H9 (cell line): Measurements from ENCODE around the gene DAND5. TPM values are rescaled to one million over a fixed set of nuclear protein-coding genes. Genes with fewer than 3 reads are reported as not detected.

Experiments
- DNase-seq: peaks from one replicate; pipeline ENCODE4 v3.0.0-alpha.2; 2017
- H2AFZ ChIP-seq: one replicate; pipeline ENCODE4 v1.6.1; 2013; ENCODE audit warnings: mild to moderate bottlenecking, low read length, control low read depth, moderate library complexity
- H2AK5ac ChIP-seq: 2 replicates; pipeline ENCODE4 v1.6.1; 2013; ENCODE audit warnings: low read length, control low read depth, mixed read lengths; ENCODE audit not compliant: insufficient read length
- H2BK120ac ChIP-seq: one replicate; pipeline ENCODE4 v1.6.1; 2013; ENCODE audit warnings: low read depth, mild to moderate bottlenecking, low read length, control low read depth, inconsistent platforms; ENCODE audit not compliant: poor library complexity, severe bottlenecking
- H2BK12ac ChIP-seq: 2 replicates; pipeline ENCODE4 v1.6.1; 2013; ENCODE audit warnings: low read length, control low read depth, mixed read lengths, low read depth; ENCODE audit not compliant: insufficient read length
- H2BK15ac ChIP-seq: 2 replicates; pipeline ENCODE4 v1.6.1; 2013; ENCODE audit warnings: low read depth, low read length, control low read depth
- H2BK20ac ChIP-seq: one replicate; pipeline ENCODE4 v1.6.1; 2013; ENCODE audit warnings: low read depth, mild to moderate bottlenecking, low read length, control low read depth, inconsistent platforms; ENCODE audit not compliant: poor library complexity, severe bottlenecking
- H2BK5ac ChIP-seq: 2 replicates; pipeline ENCODE4 v1.6.1; 2013; ENCODE audit warnings: low read length, control low read depth, mixed read lengths; ENCODE audit not compliant: insufficient read length
- H3K14ac ChIP-seq: 2 replicates; pipeline ENCODE4 v1.6.1; 2013; ENCODE audit warnings: low read length, control low read depth; ENCODE audit not compliant: insufficient read depth
- H3K18ac ChIP-seq: 2 replicates; pipeline ENCODE4 v1.6.1; 2013; ENCODE audit warnings: low read depth, mild to moderate bottlenecking, mixed read lengths, low read length, control low read depth; ENCODE audit not compliant: insufficient read length
- H3K23ac ChIP-seq: 2 replicates; pipeline ENCODE4 v1.6.1; 2013; ENCODE audit warnings: low read length, control low read depth, mixed read lengths, low read depth; ENCODE audit not compliant: insufficient read length
- H3K23me2 ChIP-seq: 2 replicates; pipeline ENCODE4 v1.6.1; 2013; ENCODE audit warnings: low read depth, mild to moderate bottlenecking, mixed read lengths, low read length, control low read depth; ENCODE audit not compliant: insufficient read length, poor library complexity, severe bottlenecking
- H3K27ac ChIP-seq: 2 replicates; pipeline ENCODE4 v1.5.1; 2013; ENCODE audit warnings: low read length, control low read depth, mixed read lengths, low read depth; ENCODE audit not compliant: insufficient read length
- H3K27me3 ChIP-seq: 2 replicates; pipeline ENCODE4 v1.6.1; 2013; ENCODE audit warnings: low read length, control low read depth, inconsistent platforms; ENCODE audit not compliant: insufficient read depth
- H3K4ac ChIP-seq: 2 replicates; pipeline ENCODE4 v1.6.1; 2013; ENCODE audit warnings: low read depth, mild to moderate bottlenecking, control low read depth, inconsistent platforms, low read length, moderate library complexity
- H3K4me1 ChIP-seq: 2 replicates; pipeline ENCODE4 v1.6.1; 2013; ENCODE audit warnings: low read length, control low read depth, inconsistent platforms; ENCODE audit not compliant: insufficient read depth
- H3K4me2 ChIP-seq: 2 replicates; pipeline ENCODE4 v1.6.1; 2013; ENCODE audit warnings: low read length, control low read depth, mixed read lengths; ENCODE audit not compliant: insufficient read length, insufficient read depth
- H3K56ac ChIP-seq: 2 replicates; pipeline ENCODE4 v1.6.1; 2013; ENCODE audit warnings: low read depth, mild to moderate bottlenecking, mixed read lengths, low read length, control low read depth; ENCODE audit not compliant: insufficient read length
- H3K79me1 ChIP-seq: 2 replicates; pipeline ENCODE4 v1.6.1; 2013; ENCODE audit warnings: low read depth, mild to moderate bottlenecking, moderate library complexity, low read length, control low read depth, inconsistent platforms; ENCODE audit not compliant: insufficient read depth, poor library complexity, severe bottlenecking
- H3K79me2 ChIP-seq: 2 replicates; pipeline ENCODE4 v1.6.1; 2013; ENCODE audit warnings: low read length, control low read depth, inconsistent platforms; ENCODE audit not compliant: insufficient read depth
- H3K9ac ChIP-seq: 2 replicates; pipeline ENCODE4 v1.6.1; 2013; ENCODE audit warnings: low read length, control low read depth, mixed read lengths; ENCODE audit not compliant: insufficient read length; ENCODE audit errors: extremely low read depth
- H3K9me3 ChIP-seq: one replicate; pipeline ENCODE4 v1.6.1; 2013; ENCODE audit warnings: low read depth, low read length, inconsistent platforms; ENCODE audit not compliant: control insufficient read depth
- H3T11ph ChIP-seq: one replicate; pipeline ENCODE4 v1.6.1; 2013; ENCODE audit warnings: mild to moderate bottlenecking, low read length, control low read depth, inconsistent platforms
- H4K20me1 ChIP-seq: one replicate; pipeline ENCODE4 v1.6.1; 2013; ENCODE audit not compliant: control insufficient read depth, insufficient read length, insufficient read depth
- H4K5ac ChIP-seq: 2 replicates; pipeline ENCODE4 v1.6.1; 2013; ENCODE audit warnings: low read depth, mild to moderate bottlenecking, mixed read lengths, low read length, control low read depth; ENCODE audit not compliant: insufficient read length
- H4K8ac ChIP-seq: replicated peaks from 2 replicates; pipeline ENCODE4 v1.6.1; 2013; ENCODE audit warnings: low read length, control low read depth, mixed read lengths, low read depth; ENCODE audit not compliant: insufficient read length
- H4K91ac ChIP-seq: 2 replicates; pipeline ENCODE4 v1.6.1; 2013; ENCODE audit warnings: low read depth, mild to moderate bottlenecking, moderate library complexity, mixed read lengths, low read length, control low read depth; ENCODE audit not compliant: insufficient read length
- H3K27ac Mint-ChIP-seq, 3 experiments: 2 replicates in 2 of 3; 3 replicates in 1 of 3; pipeline ENCODE4 v1.8.0; 2020 to 2021; ENCODE audit warnings: mixed read lengths in 3 of 3, mild to moderate bottlenecking in 1 of 3, moderate library complexity in 1 of 3
- H3K27me3 Mint-ChIP-seq: 2 replicates; pipeline ENCODE4 v1.8.0; 2021; ENCODE audit warnings: low read depth, mild to moderate bottlenecking, moderate library complexity, mixed read lengths
- H3K36me3 Mint-ChIP-seq, 3 experiments: 2 replicates in 2 of 3; 3 replicates in 1 of 3; pipeline ENCODE4 v1.8.0; 2020 to 2021; ENCODE audit warnings: low read depth in 3 of 3, mixed read lengths in 3 of 3; ENCODE audit not compliant: insufficient read depth in 1 of 3
- H3K4me1 Mint-ChIP-seq, 2 experiments: 2 replicates each; pipeline ENCODE4 v1.8.0; 2020; ENCODE audit warnings: mixed read lengths in 2 of 2
- H3K4me3 Mint-ChIP-seq, 2 experiments: 2 replicates in 1 of 2; 3 replicates in 1 of 2; pipeline ENCODE4 v1.8.0; 2020 to 2021; ENCODE audit warnings: mild to moderate bottlenecking in 2 of 2, mixed read lengths in 2 of 2, moderate library complexity in 1 of 2
- H3K9me3 Mint-ChIP-seq, 2 experiments: 2 replicates in 1 of 2; 3 replicates in 1 of 2; pipeline ENCODE4 v1.8.0; 2020; ENCODE audit warnings: mild to moderate bottlenecking in 2 of 2, mixed read lengths in 2 of 2, moderate library complexity in 1 of 2
- CTCF ChIP-seq: fragments of 200-600 bp; sonication (generic); conservative IDR thresholded peaks from 3 replicates; pipeline ENCODE4 v1.8.0; 2021; ENCODE audit warnings: antibody characterized with exemption, mild to moderate bottlenecking
- whole genome bisulfite sequencing: extraction: QIAGEN DNeasy Blood & Tissue Kit; methylation state at CpG from one replicate; pipeline ENCODE4 v1.1.7; 2013; ENCODE audit warnings: missing lambda C conversion rate, low lambda C conversion rate, mixed read lengths; ENCODE audit not compliant: insufficient read length; ENCODE audit errors: extremely low coverage; 5-methylcytosine and 5-hydroxymethylcytosine counted together
- total RNA-seq: library from RNA; stranded (reverse); gene quantifications from 2 replicates; pipeline ENCODE4 v1.2.1, GENCODE V29; 2021

The DAND5 gene
- total RNA-seq, 1 experiment from 2014 or later, result 0.11 TPM

GRCh38 chr19:13006431-13007281 lies 37.3 kb downstream of the DAND5 start:
- no peak overlapping the region for H3K4ac ChIP-seq

More at GRCh38 chr19:13006431-13007281, 37.3 kb downstream of the DAND5 start:
- Histone ChIP-seq H2BK5ac (no peak overlapping the region), H3K79me1 (no peaks in the 10 kb centered on the region), H4K91ac (no peak overlapping the region), H3K23ac (no peak overlapping the region), H3K18ac (no peak overlapping the region), H4K5ac (no peak overlapping the region), H3K79me2 (no peaks in the 10 kb centered on the region), H3K14ac (no peak overlapping the region), H2AFZ (no peak overlapping the region), H3K56ac (no peak overlapping the region), H4K20me1 (no peaks in the 10 kb centered on the region), H2BK120ac (no peak overlapping the region), H2AK5ac (no peak overlapping the region), H3K9me3 (no peaks in the 10 kb centered on the region), H3K27ac (no peak overlapping the region), H3K27me3 (peaks cover 52% of the 10 kb centered on the region), H2BK12ac (no peak overlapping the region), H3T11ph (no peak overlapping the region), H2BK15ac (no peak overlapping the region), H3K23me2 (peaks cover 5% of the 10 kb centered on the region), H3K4me2 (no peak overlapping the region), H2BK20ac (no peak overlapping the region), H3K9ac (no peak overlapping the region), H3K4me1 (no peaks in the 10 kb centered on the region; the same call in 1 of the 2 replicates), H4K8ac (no peak overlapping the region)
- no peak for TF ChIP-seq CTCF
- no CpG with 5 or more reads among the region's 28 CpGs for WGBS
- Mint-ChIP-seq H3K4me1 (peaks cover 0 to 22% of the 10 kb centered on the region in 2 experiments; a peak in 2 of 4 replicates), H3K4me3 (no peak overlapping the region), H3K36me3 (no peaks in the 10 kb centered on the region), H3K27ac (no peak overlapping the region), H3K27me3 (peaks cover 97% of the 10 kb centered on the region), H3K9me3 (peaks cover 0 to 1% of the 10 kb centered on the region in 2 experiments; a peak in 3 of 5 replicates)
- no peak for DNase-seq
